NCI-H2171 (cell line): ENCODE data around the gene ZNF521.

ENCODE experiments used
- DNase-seq: peaks from one replicate; lab custom pipeline; 2025; lab: John Stamatoyannopoulos, UW

The ZNF521 gene

DNA sequence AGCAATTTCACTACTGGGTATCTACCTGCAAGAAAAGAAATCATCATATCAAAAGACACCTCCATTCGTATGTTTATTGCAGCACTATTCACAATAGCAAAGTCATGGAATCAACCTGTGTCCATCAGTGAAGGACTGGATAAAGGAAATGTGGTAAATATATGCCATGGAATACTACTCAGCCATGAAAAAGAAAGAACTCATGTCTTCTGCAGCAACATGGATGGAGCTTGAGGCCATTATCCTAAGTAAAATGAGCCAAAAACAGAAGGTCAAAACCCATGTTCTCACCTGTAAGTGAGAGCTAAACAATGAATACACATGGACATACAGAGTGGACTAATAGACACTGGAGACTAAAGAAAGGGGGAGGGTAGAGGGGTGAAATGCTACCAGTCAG lies 322.2 kb downstream of the ZNF521 start:
- DNase-seq, result no peak

DNA sequence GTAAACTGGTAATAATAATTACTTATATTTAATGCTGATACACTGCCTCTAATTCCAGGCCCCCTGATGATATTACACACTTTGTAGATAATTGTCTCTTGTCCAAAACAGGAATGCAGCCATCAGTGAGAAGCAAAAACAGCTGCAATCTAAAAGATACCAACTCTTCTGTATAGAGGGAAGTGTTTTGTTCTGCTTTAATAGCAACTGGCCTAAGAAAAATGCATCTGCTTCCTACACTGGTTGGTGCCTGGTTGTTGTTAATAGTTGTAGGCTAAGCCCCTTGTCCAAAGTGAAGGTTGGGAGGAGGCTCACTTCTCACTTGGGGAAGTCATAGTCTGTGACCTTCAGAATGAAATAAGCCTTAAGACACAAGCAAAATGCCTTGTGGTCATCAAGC lies 332.0 kb downstream of the ZNF521 start:
- no peak for DNase-seq

DNA sequence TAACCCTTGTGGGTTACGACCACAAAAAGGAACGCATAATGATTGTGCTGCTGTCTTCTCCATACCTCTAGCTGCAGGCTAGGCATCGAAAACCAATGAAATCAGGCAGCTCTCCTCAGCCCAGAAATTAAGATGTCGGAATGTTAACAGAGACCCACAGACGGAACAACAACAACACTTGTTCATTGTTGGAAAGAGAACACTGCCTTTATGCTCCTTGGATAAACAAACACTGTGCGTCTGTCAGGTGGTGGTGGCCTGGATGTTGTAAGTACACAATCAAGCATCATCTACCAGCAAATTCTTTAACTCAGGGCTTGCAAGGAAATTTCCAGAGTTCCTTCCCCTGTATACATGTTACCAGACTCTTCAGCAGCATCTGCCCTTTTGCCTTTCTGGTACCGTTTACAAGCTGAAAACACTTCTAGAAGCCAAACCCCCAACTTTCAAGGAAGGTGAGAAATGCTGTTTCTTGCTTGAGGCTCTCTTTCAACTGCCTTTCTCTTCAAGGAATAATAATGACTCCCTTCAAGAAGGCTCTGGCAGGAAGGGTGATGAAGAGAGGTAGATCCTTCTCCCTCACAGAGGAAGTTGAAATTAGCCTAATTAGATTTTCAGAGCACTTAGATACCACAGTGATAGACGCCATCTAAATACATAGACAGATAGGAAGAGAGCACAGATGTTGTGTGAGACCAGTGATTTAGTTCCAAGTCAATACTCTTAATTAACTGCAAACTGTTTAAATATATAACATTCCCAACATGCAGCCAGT lies 332.7 kb downstream of the ZNF521 start:
- DNase-seq, result no peak

DNA sequence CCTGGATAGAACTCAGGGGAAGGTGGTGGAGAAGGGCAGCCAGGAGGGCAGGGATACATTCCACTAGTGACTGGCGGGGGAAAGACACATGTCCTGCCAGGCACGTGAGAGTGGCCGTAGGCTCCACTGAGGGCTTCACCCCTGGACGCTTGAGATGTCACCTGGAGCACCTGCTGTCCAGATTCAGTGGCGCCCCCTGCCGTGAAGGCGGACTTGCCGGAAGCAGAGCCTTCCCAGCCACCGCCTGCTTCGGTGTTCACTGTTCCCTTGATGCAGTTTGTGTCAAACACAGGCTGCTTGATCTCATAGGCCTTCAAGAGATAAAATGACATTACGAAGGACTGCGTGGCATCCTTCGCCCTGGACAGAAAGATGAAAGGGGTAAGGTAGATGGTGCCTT lies 335.3 kb downstream of the ZNF521 start:
- DNase-seq, result no peak

DNA sequence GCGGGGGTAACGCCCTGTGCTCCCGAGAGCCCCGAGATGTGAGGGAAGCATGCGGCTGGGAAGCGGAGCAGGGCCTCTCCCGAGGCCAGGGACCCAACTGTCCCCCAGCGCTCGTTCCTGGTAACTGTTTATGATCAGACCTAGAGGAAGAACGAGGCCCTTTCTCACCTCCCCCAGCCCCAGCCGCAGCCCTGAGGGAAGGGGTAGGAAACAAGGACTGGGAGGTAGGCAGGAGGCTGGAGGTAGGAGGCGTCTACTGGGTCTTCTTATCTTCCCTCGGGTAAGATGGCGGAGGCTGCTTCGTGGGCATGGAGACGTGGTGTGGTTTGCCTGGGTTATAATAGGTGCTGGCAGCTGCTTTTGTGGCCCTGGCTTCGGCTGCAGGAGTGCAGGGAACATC lies 335.8 kb downstream of the ZNF521 start:
- DNase-seq, result no peak
